Uterus (tissue), 4 donors: Measurements from ENCODE around the gene ORM1. TPM values are rescaled to one million over a fixed set of nuclear protein-coding genes. Genes with fewer than 3 reads are reported as not detected.
A peak's percentile ranks its signal among the peaks of the same experiment; 100 is the strongest.

ENCODE experiments used
- DNase-seq, 2 donors: peaks; one replicate each; pipeline ENCODE4 v3.0.0-alpha.2; 2019 to 2020
- H3K27ac ChIP-seq, 2 donors: fragments of 200-600 bp; sonication (generic); 1 replicate in 1 of 2; 2 replicates in 1 of 2; pipeline ENCODE4 v1.5.1; 2016 to 2018
- H3K27me3 ChIP-seq, 2 donors: fragments of 200-600 bp; sonication (generic); one replicate each; pipeline ENCODE4 v1.5.1; 2018 to 2019; ENCODE audit warnings: control low read depth in 1 of 2
- H3K36me3 ChIP-seq, 2 donors: fragments of 200-600 bp; sonication (generic); one replicate each; pipeline ENCODE4 v1.5.1; 2019; ENCODE audit warnings: control low read depth in 1 of 2
- H3K4me1 ChIP-seq, 2 donors: fragments of 200-600 bp; sonication (generic); one replicate each; pipeline ENCODE4 v1.5.1; 2018 to 2019; ENCODE audit warnings: control low read depth in 1 of 2
- H3K4me3 ChIP-seq, 2 donors: fragments of 200-600 bp; sonication (generic); 1 replicate in 1 of 2; 2 replicates in 1 of 2; pipeline ENCODE4 v1.5.1; 2018 to 2019; ENCODE audit warnings: mild to moderate bottlenecking in 1 of 2
- H3K9me3 ChIP-seq, 2 donors: fragments of 200-600 bp; sonication (generic); one replicate each; pipeline ENCODE4 v1.5.1; 2019; ENCODE audit warnings: control low read depth in 1 of 2
- POLR2A ChIP-seq, 2 donors: fragments of 450-650 bp; IDR thresholded peaks; one replicate each; pipeline ENCODE4 v1.6.1; 2016; ENCODE audit warnings: antibody characterized with exemption in 2 of 2, mild to moderate bottlenecking in 1 of 2, moderate library complexity in 1 of 2
- intact Hi-C: fragments of 100-400 bp; cut with DNase I; formaldehyde crosslinking; loops from one replicate; pipeline ENCODE4 v1.15.1; 2023; ENCODE audit warnings: low total_unique reads
- total RNA-seq, 4 donors: library from RNA; depleted of rRNA in 3 of 4; stranded (reverse); fragments of >200 nt in 3 of 4; gene quantifications; one replicate each; pipeline versions ENCODE4 v1.1.0 to v1.2.4, GENCODE V29; 2014 to 2023
- TF ChIP-seq, protein P1 (sequence below), 4 experiments: fragments of 200-600 bp in 2 of 4; fragments of 450-650 bp in 2 of 4; sonication (generic) in 2 of 4; IDR thresholded peaks; one replicate each; pipeline ENCODE4 v1.5.1; 2016 to 2019; ENCODE audit warnings: antibody characterized with exemption in 4 of 4, mild to moderate bottlenecking in 2 of 4, moderate library complexity in 1 of 4
- donor health status: DM: yes; HTN: yes; CAD: no.

Gene ORM1
- total RNA-seq, 4 donors from 2014 or later, result 1.9 to 2.4 TPM; not detected in 2

- no peaks in the 10 kb centered on the region for H3K27me3 ChIP-seq
- intact Hi-C loops, result no loop called here
- H3K36me3 ChIP-seq, result no peaks in the 10 kb centered on the region
- TF ChIP-seq, protein P1, sequence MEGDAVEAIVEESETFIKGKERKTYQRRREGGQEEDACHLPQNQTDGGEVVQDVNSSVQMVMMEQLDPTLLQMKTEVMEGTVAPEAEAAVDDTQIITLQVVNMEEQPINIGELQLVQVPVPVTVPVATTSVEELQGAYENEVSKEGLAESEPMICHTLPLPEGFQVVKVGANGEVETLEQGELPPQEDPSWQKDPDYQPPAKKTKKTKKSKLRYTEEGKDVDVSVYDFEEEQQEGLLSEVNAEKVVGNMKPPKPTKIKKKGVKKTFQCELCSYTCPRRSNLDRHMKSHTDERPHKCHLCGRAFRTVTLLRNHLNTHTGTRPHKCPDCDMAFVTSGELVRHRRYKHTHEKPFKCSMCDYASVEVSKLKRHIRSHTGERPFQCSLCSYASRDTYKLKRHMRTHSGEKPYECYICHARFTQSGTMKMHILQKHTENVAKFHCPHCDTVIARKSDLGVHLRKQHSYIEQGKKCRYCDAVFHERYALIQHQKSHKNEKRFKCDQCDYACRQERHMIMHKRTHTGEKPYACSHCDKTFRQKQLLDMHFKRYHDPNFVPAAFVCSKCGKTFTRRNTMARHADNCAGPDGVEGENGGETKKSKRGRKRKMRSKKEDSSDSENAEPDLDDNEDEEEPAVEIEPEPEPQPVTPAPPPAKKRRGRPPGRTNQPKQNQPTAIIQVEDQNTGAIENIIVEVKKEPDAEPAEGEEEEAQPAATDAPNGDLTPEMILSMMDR (IDR thresholded peaks at IDR 0.05), result no peak
- TF ChIP-seq POLR2A (IDR thresholded peaks at IDR 0.05), result no peak
- no peaks in the 10 kb centered on the region for H3K4me1 ChIP-seq
- peak; percentile 5 to 10 for DNase-seq
- no peak overlapping the region for H3K4me3 ChIP-seq
- no peaks in the 10 kb centered on the region for H3K9me3 ChIP-seq
- no peak overlapping the region for H3K27ac ChIP-seq
Measured at GRCh38 chr9:114299286-114300152, 23.4 kb upstream of the ORM1 start.

DNA sequence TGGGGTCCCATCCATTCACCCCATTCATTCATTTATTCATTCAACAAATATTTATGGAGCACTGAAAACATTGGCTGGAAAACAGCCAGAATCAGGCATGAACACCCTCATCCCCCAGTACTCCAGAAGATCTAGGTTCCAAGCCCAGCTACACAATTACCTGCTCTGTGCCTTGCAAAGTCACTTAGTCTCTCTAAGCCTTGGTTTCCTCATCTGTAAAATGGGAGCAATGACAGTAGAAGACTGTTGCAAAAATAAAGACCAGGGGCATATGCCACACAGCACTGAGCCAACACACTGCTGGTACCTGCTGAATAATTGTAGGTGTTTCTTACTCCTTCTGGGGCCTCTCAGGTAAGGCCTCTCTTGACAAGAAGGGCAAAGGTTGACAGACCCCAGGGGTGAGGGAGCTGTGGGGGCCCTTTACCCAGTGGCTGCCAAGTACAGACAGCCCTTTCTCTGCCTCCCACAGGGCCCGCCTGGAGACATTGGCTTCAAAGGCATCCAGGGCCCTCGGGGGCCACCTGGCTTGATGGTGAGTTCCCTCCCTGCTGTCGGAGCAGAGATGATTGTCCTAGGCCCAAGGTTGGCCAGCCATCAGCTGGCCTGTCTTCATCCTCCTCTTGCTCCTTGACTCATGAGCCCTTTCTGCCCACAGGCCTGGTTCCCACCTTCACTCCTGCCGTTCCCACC lies 22.6 kb upstream of the ORM1 start:
- Histone ChIP-seq H3K27me3 (no peaks in the 10 kb centered on the region), H3K9me3 (no peaks in the 10 kb centered on the region), H3K27ac (no peak overlapping the region), H3K36me3 (no peaks in the 10 kb centered on the region), H3K4me3 (no peak overlapping the region), H3K4me1 (no peaks in the 10 kb centered on the region)
- TF ChIP-seq POLR2A (IDR thresholded peaks at IDR 0.05), result no peak
- TF ChIP-seq, protein P1 (IDR thresholded peaks at IDR 0.05), result no peak
- DNase-seq, result peak; percentile 7 to 8
- intact Hi-C loops, result no loop called here

- Histone ChIP-seq H3K27ac (no peak overlapping the region), H3K9me3 (no peaks in the 10 kb centered on the region), H3K36me3 (no peaks in the 10 kb centered on the region), H3K4me1 (no peaks in the 10 kb centered on the region), H3K4me3 (no peak overlapping the region), H3K27me3 (no peaks in the 10 kb centered on the region)
- intact Hi-C loops, result no loop called here
- TF ChIP-seq, protein P1 (IDR thresholded peaks at IDR 0.05), result no peak
- no peak for TF ChIP-seq POLR2A (IDR thresholded peaks at IDR 0.05)
- DNase-seq, result peak in 1 of 2 donors; percentile 10
Measured at GRCh38 chr9:114300846-114301797, 21.8 kb upstream of the ORM1 start.

GRCh38 chr9:114301798-114302565 lies 20.9 kb upstream of the ORM1 start:
- no peaks in the 10 kb centered on the region for H3K9me3 ChIP-seq
- no peaks in the 10 kb centered on the region for H3K4me1 ChIP-seq
- DNase-seq, result peak in 1 of 2 donors; percentile 8
- H3K4me3 ChIP-seq, result no peak overlapping the region
- H3K27ac ChIP-seq, result no peak overlapping the region
- intact Hi-C loops, result no loop called here
- no peak for TF ChIP-seq POLR2A (IDR thresholded peaks at IDR 0.05)
- TF ChIP-seq, protein P1 (IDR thresholded peaks at IDR 0.05), result no peak
- H3K27me3 ChIP-seq, result no peaks in the 10 kb centered on the region
- H3K36me3 ChIP-seq, result no peaks in the 10 kb centered on the region
